Adipose tissue (tissue), 3 donors: Measurements from ENCODE around the gene CD93. TPM values are rescaled to one million over a fixed set of nuclear protein-coding genes. Genes with fewer than 3 reads are reported as not detected.

ENCODE experiments used
- H3K27ac ChIP-seq: one replicate; pipeline ENCODE4 v1.5.1; 2013; ENCODE audit warnings: low read depth, low read length
- WGBS, 3 donors: extraction: QIAGEN DNeasy Blood & Tissue Kit; methylation state at CpG; one replicate each; pipeline ENCODE4 v1.1.7; 2013; 5-methylcytosine and 5-hydroxymethylcytosine counted together
- polyA plus RNA-seq, 3 donors: library from polyadenylated mRNA; stranded (reverse); fragments of 200-250 nt; gene quantifications; one replicate each; pipeline ENCODE4 v1.2.3, GENCODE V29; 2013
- donor health status: healthy with polysubstance abuse.
- donor health status: Bipolar disorder and iron deficiency.
- donor health status: healthy.

CD93 gene
- polyA plus RNA-seq, 3 donors, result 9.9 to 76.0 (median 20.2) TPM

DNA sequence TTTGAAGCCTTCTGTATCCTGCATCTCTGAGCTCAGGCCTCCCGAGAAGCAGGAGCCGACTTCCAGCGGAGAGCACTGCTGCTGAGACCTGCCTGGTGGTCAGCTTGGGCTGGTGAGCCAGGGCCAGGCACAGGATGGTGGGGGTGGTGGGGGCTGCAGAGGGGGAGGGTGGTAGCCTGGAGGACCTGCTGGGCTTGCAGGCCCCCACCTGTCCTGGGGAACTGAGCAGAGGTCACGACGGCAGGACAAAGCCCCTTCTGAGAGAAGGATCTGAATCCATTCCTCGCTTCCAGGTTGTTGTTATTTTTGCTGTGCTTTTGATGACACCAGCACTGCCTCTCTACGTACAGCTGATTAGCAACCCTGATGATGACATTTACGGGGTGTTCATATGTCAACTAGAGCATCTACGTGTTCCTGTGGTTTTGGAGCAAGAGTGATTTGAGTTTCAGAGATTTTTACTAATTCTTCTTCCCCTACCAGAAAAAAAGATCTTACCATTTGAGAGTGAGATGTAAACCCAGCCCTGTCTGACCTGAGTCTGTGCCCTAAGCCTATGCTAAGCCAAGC is 35.7 kb upstream of the CD93 start:
- no peak overlapping the region for H3K27ac ChIP-seq
- 80 to 88% (median 86%) methylated on average over 9 of the region's 9 CpGs for WGBS, 3 donors

DNA sequence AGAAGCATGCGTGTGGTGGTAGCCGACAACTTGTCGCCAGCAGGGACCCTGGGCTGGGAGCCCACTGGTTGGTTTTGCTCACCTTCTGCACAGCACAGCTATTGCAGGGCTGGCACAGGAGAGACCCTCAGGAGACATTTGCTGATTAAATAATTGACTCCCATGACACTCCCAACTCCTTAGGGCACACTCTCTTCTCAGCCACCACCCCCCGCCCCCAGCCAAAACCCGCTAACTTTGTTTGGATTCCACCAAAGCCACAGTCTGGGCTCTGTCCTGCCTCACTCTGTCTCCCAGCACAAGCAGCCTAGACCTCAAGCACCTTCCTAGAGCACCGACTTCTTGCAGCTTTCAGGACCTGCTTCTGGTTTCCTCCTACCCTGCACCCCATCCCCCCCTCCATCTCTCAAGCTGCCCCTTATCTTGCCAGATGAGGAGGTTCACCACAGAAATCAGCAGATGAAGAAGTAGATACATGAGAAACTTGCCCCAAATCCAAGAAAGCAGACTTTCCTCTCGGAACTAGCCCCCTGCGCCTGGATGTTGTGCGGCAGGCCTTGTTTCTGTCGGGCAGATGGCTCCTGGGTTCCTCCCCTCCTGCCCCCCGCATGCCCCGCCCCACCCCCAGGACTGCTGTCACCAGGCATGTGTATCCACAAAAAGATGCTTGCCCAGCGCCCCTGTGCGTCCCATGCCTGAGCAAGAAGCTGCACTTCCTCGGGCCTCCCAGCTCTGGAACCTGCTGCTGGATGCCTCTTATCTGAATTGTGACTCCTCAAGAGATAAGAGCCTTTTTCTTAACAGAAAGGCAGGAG is 35.0 kb upstream of the CD93 start:
- WGBS, 3 donors, result 75 to 77% (median 76%) methylated on average over 15 of the region's 15 CpGs
- H3K27ac ChIP-seq, result no peak overlapping the region

DNA sequence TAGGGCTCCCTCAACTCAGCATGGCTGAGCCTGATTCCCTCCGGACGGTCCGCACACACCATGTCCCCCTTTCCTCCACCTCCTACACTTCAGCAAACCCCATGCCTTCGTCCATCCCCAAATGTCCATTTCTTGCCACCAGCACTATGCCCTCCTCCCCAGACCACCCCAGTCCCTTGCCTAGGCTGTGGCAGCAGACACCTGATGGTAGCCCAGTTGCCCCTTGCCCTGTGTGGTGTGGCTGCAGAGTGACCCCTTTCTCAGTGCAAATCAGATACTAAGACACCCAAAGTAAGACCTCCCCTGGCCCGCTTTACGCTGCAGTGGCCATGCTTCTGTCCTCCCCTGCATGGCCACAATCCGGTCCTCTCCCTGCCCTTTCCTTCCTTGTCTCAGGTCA is 34.1 kb upstream of the CD93 start:
- no peak overlapping the region for H3K27ac ChIP-seq
- 78 to 98% (median 85%) methylated on average over 6 to 7 of the region's 7 CpGs for WGBS, 3 donors

DNA sequence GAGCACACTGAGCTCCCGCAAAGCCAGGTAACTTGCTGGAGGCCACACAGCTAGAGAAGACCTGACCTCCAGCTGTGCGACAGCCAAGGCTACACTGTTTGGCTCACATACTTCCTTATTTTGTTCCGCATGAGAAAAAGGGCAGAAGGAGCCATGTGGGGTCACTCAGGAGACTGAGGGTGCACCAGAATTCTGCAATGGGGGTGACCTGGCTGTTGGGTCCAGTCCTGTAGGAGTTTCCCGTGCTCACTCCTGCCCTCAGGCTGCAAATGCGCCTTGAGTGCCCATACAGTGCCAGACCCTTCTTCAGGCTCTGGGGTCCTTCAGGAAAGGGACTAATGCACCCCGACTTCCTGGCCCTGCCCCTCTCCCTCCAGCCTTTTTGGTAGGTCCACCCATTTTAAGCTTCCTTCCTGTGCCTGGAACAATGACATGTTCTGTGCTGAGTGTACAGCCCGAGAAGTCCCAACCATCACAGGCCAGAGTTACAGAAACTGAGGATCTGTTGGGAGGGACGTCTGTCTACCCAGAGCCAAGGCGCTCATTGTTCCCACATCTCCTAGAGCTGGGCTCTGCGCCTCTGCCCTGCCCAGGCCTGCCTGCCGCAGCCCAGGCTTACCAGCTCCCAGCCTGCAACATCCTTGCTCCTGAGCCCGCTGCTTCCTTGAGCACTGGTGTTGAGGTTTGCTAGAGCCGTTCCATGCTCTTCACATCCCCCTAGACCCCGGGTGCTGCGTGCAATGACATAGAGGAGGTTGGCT is 33.5 kb upstream of the CD93 start:
- no peak overlapping the region for H3K27ac ChIP-seq
- WGBS, 3 donors, result 72 to 82% (median 78%) methylated on average over 15 of the region's 15 CpGs

DNA sequence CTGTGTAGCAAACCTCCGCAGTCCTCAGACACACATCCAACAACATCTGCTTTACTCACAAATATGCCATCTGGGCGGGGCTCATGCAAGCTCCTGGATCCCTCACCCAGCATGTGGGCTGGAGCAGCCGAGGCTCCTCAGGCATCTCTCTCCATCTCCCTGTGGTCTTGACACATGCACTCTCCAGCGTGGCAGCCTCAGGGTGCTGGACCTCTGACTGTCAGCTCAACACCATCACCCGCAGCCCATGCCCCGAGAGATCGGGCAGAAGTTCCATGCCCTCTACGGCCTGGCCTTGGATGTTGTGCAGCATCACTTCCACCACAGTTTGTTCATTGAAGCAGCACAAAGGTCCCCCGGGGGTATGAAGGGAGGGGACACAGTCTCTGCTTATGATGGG is 32.6 kb upstream of the CD93 start:
- no peak overlapping the region for H3K27ac ChIP-seq
- 81 to 92% (median 92%) methylated on average over 9 of the region's 9 CpGs for WGBS, 3 donors

DNA sequence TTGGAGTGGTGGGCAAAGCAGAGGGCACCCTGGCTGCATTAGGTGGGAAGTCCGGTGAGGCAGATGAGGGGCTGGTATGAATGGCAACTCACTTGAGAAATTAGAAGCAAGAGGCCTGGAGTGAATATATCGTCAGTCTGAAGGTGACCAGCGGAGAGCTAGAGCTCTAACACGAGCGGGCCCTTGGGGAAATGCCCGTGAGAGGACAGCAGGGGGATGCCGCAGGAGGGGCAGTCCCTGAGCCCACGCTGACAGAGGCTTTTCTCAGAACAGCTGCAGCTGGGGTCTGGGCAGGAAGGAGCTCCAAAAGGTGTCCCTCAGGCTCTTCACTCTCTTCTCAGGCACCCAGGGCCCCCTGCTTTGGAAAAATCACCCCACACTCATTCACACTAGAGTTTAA is 32.0 kb upstream of the CD93 start:
- H3K27ac ChIP-seq, result no peak overlapping the region
- WGBS, 3 donors, result 90 to 97% (median 91%) methylated on average over 8 of the region's 8 CpGs

DNA sequence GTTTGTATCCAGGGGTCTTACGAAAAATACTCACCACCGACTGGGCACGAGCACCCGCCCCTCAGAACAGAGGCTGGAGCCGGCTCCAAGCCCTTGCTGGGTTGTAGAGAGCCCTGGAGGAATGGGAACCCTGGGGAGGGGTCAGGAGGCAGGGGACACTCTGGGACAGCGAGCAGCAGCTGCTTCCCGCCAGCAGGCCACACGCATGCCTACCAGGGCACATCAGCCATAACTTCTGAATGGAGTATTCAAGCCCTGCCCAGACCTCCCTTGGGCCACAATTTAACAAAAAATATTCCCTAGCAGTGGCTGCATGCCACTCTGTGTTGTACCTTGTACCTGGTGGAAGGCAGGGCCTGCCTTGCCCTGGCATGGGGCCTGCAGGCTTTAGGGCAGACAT is 31.6 kb upstream of the CD93 start:
- H3K27ac ChIP-seq, result no peak overlapping the region
- WGBS, 3 donors, result 93 to 97% (median 96%) methylated on average over 8 of the region's 8 CpGs

DNA sequence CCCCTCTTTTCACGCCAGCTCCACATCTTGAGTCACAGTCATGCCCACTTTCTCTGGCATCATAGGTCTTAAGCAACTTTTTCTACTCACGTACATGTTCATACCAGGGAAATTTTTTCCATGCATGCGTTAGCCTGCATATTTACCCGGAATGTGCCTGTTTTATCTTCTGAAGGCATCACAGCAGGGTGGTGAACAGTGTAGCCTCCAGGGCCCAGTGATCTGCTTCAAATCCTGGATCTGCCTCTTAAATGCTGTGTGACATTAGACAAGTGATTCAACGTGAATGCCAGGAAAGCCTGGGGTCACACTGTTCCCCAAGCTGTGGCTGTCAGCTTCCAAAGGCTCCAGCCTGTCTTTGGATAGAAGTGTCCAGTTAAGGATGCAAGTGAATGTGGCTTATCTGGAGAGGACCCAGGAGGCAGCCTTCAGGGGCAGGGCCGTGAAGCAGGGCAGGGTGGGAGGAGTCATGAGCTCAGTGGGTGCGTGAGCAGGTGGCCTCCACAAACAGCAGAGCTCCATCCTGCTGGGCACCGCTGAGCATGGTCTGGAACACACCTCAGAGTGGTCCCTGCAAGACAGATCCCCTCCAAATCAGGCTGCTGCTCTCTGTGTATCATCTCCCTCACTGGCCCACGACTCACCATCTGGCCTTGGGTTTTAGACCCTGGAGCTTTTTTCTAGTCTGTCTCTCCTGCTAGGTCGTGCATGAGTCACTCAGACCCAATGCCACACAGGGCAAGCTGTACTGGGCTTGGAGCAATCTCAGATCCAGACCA is 30.4 kb upstream of the CD93 start:
- 55 to 77% (median 74%) methylated on average over 10 of the region's 10 CpGs for WGBS, 3 donors
- H3K27ac ChIP-seq, result no peak overlapping the region

DNA sequence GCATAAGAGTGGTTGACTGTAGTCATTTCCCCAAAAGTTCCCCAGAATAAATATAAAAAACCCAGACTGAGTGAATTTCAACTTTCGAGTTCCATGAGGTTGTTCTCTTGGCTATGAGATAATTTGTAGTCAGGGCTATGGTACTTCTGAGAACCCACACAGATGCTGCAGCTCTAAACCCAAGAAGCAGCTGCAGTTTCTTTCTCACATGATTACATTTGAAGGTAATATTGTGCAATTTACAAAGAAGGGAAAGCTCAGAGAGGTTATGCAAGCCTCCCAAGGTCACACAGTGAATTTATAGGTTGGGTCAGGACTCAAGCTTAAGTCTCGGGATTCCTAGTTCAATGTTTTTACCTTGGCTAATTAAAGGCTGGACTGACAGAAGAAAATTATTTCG is 29.7 kb upstream of the CD93 start:
- 53 to 75% (median 72%) methylated on average over 3 of the region's 3 CpGs for WGBS, 3 donors
- H3K27ac ChIP-seq, result no peak overlapping the region

DNA sequence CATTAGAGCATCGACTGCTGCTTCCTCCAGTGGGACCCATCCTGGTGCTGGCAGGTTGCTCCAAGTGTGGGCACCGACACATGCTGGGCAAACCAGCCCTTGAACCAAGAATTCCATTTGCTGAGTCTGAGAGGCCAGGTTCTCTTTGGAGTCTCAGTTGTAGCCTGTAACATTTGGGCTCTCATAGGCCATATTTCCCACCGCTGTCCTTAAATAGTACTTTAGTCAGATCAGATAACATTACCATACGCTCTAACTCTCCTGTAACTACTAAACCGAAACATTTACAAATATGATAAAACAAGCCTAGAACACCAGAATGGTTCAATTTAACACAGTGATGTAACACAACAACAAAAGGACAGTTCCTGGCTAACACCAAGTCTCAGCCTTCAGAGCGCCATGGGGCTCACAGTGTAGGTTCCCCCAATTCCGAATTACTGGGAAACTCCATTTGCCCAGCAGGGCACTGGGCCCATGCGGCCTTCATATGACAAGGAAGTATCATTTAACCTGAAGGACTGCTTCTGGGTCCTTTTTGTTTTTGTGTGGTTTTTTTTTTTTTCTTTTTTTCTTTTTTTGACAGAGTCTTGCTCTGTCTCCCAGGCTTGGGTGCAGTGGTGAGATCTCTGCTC is 28.4 kb upstream of the CD93 start:
- no peak overlapping the region for H3K27ac ChIP-seq
- 78 to 92% (median 81%) methylated on average over 8 of the region's 8 CpGs for WGBS, 3 donors

DNA sequence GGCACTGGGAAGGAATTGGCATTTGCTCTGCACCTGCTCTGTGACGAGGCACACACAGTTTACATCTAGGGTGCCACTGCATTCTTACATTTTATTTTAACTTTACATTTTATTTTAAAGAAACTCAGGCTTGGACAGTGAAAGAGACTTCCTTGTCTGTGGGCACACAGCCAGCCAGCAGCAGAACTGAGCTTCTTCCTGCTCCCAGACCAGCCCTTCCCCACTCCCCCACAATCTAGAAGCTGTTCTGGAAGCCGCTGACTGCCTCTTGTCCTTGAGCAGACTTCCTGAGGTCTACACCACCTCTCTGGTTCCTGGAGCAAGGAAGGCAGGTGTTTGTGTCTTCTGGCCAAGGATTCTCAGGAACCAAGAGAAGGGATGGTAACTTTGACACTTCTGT is 27.9 kb upstream of the CD93 start:
- H3K27ac ChIP-seq, result no peak overlapping the region
- 44 to 66% (median 56%) methylated on average over 2 of the region's 2 CpGs for WGBS, 3 donors

DNA sequence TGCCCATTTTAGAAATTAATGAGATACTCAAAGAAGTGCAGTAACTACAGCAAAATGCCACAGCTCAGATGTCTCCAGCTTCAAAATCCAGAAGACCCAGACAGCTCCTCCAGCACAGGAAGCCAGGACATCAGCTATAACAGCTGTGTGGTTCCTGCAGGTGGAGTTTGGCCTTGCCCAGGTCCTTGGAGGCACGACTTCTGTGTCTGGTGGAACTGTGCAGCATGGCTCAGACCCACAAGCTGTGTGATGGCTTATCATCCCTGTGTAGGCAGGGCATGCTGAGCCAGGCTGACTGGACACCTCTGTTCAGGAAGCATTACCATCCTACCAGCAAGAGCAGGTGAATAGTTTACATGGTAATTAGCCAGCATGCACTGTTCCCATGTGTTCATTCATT is 26.5 kb upstream of the CD93 start:
- WGBS, 3 donors, result 44 to 75% (median 63%) methylated on average over 1 of the region's 1 CpG
- no peak overlapping the region for H3K27ac ChIP-seq

DNA sequence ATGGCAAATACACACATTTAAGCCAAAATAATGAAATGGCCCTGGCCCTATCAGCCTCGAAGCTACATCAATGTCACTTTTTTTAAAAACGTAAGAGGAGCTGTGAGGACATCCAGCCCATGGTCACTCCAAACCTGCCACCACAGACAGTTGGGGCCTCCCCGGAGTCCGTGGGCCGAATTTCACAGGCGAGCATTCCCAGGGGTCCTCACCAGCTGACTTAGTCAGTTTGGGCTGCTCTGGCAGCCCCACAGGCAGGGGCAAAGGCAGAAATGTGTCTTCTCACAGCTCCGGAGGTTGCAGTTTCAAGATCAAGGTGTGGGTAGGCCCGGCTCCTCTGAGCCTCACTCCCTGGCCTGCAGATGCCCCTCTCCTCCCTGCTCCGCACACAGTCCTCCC is 25.8 kb upstream of the CD93 start:
- H3K27ac ChIP-seq, result no peak overlapping the region
- WGBS, 3 donors, result 86 to 90% (median 89%) methylated on average over 9 of the region's 9 CpGs

DNA sequence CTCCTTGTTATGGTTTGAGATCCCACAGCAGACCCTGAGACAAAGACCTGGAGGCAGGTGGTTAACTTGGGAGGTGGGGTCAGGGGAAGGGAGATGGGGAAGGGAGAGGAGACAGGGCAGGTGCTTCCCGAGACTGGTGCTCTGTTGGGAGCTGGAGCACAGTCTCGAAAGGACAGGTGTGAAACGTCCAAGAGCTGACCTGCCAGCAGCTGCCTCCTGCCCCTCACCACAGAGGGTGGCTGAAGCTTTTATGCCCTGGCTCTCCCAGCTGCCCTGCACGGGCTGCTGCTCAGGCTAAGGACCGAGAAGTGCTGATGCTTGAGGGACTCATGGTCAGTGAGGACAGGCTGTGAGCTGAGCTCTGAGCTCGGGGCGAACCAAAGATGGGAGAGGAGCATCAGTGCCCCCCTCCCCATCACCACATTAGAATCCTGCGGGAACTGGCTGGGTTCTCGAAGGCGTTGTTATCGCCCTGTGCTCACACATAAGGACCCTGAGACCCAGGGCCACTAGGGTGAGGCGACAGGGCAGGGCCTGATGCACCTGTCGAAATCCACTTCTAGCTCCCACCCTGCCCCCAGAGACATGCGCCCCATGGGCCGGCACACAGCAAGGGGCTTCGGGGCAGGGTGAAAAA is 25.3 kb upstream of the CD93 start:
- no peak overlapping the region for H3K27ac ChIP-seq
- WGBS, 3 donors, result 81 to 91% (median 89%) methylated on average over 16 of the region's 16 CpGs

DNA sequence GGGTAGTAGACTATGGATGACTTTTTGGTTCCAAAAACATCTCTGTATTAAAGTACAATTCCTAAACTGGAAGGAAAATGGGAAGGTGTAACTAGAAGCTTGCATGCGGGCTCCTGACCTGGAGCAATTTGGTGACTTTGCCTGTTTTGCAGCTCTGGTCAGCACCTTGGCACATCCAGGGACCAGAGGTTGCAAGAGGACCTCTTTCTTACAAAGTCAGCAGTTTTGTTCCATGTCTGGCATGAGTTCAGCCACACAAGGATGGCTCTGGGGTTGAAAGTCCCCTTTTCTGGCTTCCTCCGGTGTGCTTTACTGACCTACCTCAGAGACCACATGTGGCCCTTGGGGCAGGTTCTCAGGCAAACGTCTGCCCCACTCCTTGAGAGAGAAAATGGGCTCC is 22.7 kb upstream of the CD93 start:
- no peak overlapping the region for H3K27ac ChIP-seq
- 73 to 91% (median 84%) methylated on average over 3 of the region's 3 CpGs for WGBS, 3 donors

DNA sequence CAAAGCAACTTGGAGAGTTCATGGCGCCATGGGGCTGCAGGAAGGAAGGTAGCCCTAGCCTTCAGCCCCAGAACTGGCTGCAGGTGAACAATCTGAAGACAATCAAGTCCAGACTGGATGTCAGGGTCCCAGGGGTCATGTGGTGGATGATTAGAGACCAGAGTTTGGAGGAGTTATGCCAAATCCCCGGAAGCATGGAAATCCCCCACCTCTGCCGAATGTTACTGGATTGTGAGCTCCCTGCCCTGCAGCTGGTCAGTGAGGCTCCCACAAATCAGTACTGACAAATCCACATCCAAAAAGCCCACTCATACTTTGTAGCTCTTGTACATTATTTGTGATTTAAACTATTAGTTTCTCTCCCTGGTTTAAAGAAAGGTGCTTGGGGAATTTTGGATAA is 21.3 kb upstream of the CD93 start:
- H3K27ac ChIP-seq, result no peak overlapping the region
- WGBS, 3 donors, result 54 to 85% (median 68%) methylated on average over 3 of the region's 3 CpGs

DNA sequence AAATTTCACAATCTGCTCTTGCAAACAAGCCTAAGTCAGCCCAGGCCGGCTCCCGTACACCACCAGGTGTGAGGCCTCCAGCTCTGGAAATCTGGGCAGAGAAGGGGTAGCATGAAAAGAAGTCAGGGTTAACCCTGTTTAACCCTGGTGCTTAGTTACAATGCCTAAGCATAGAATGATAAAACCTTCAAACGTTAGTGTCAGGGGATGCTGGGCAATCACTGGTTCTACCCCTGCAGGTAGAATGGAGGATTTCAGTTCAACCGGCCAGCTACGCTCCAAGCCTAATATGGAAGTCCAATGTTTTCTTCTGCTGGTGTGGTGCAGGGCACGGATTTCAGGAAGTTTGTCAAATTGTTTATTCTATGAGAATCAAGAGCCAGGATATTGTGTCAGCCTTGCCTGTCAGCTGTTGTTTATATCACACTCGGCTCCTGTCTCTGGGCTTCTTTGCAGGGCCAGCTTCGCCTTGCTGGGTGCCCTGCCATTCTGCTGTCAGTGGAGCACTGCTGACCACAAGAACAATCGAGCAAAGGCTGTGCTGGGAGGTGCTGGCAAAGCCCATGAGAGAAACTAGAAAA is 20.2 kb upstream of the CD93 start:
- H3K27ac ChIP-seq, result no peak overlapping the region

DNA sequence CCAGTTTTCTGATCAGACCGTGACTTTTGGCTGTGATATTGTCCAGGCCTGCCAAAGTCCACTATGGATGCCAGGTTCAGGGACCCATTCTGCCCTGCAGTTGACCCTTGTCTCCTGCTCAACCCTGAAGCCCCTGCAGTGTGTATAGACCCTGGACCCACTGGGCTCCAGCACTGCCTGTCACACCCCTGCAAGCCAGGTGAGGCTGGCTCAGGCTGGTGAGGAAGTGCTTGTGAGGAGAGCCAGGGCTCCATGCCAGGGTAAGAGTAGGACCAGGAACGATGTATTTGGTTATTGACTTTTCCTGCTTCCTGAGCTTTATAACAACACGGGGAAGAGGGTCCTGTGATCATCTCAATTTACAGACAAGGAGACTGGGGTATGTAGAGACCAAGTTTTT is 19.1 kb upstream of the CD93 start:
- WGBS, 3 donors, result 46 to 60% (median 50%) methylated on average over 3 of the region's 3 CpGs
- no peak overlapping the region for H3K27ac ChIP-seq

More for the DNA sequence above, 20.2 kb upstream of the CD93 start:
- 37 to 63% (median 48%) methylated on average over 9 of the region's 9 CpGs for WGBS, 3 donors
